CD4-positive, alpha-beta T cell treated with Interleukin-1 beta for 1 hour (primary cell): ENCODE results near the gene APOC4.
"Not testable (repeated sequence)": the region's sequence is repeated elsewhere in the genome, so short reads cannot be mapped to it uniquely, and the experiment has no call there.

Experiments used
- DNase-seq, 2 donors: peaks; one replicate each; pipeline ENCODE4 v3.0.0-alpha.2; 2020 to 2022

The APOC4 gene

GRCh38 chr19:44924243-44924725 is 17.8 kb upstream of the APOC4 start:
- no peak for DNase-seq

- peak in 1 of 2 donors; percentile 15 for DNase-seq
Measured at GRCh38 chr19:44925114-44925891, 16.7 kb upstream of the APOC4 start.

GRCh38 chr19:44926245-44927077 is 15.6 kb upstream of the APOC4 start:
- DNase-seq: not testable (repeated sequence)

- DNase-seq: no peak
Measured at GRCh38 chr19:44927746-44928145, 14.3 kb upstream of the APOC4 start.

GRCh38 chr19:44930088-44930487 is 11.9 kb upstream of the APOC4 start:
- no peak for DNase-seq

- DNase-seq: no peak
Measured at GRCh38 chr19:44931541-44931940, 10.5 kb upstream of the APOC4 start.

- DNase-seq: no peak
Measured at GRCh38 chr19:44939668-44940067, 2.4 kb upstream of the APOC4 start.

GRCh38 chr19:44943801-44944249 is 1.8 kb downstream of the APOC4 start:
- peak in 1 of 2 donors; percentile 56 for DNase-seq

- DNase-seq: no peak
Measured at GRCh38 chr19:44947041-44947581, 5.1 kb downstream of the APOC4 start.

GRCh38 chr19:44948237-44948636 is 6.2 kb downstream of the APOC4 start:
- DNase-seq: no peak

GRCh38 chr19:44948763-44949374 is 6.8 kb downstream of the APOC4 start:
- DNase-seq: no peak

- DNase-seq: no peak
Measured at GRCh38 chr19:44949550-44949949, 7.5 kb downstream of the APOC4 start.

- peak; percentile 60 to 82 for DNase-seq
Measured at GRCh38 chr19:44951179-44952159, 9.4 kb downstream of the APOC4 start.

- no peak for DNase-seq
Measured at GRCh38 chr19:44954278-44954648, 12.2 kb downstream of the APOC4 start.

- DNase-seq: peak; percentile 96
Measured at GRCh38 chr19:44954649-44955504, 12.8 kb downstream of the APOC4 start, which contains the start of gene CLPTM1. Gene CLPTM1, plus strand, starts transcription at chr19:44955380. Its CDS starts 16 bp downstream, at chr19:44955396.

- no peak for DNase-seq
Measured at GRCh38 chr19:44955505-44956439, 13.7 kb downstream of the APOC4 start.

- no peak for DNase-seq
Measured at GRCh38 chr19:44957526-44957925, 15.5 kb downstream of the APOC4 start.

GRCh38 chr19:44958090-44958489 is 16.1 kb downstream of the APOC4 start:
- no peak for DNase-seq

GRCh38 chr19:44959691-44960090 is 17.7 kb downstream of the APOC4 start:
- DNase-seq: no peak
